H9 (cell line): Measurements from ENCODE around the gene LNPEP. TPM values are rescaled to one million over a fixed set of nuclear protein-coding genes. Genes with fewer than 3 reads are reported as not detected.

Experiments
- DNase-seq: peaks from one replicate; pipeline ENCODE4 v3.0.0-alpha.2; 2017
- H2AFZ ChIP-seq: one replicate; pipeline ENCODE4 v1.6.1; 2013; ENCODE audit warnings: mild to moderate bottlenecking, low read length, control low read depth, moderate library complexity
- H2AK5ac ChIP-seq: 2 replicates; pipeline ENCODE4 v1.6.1; 2013; ENCODE audit warnings: low read length, control low read depth, mixed read lengths; ENCODE audit not compliant: insufficient read length
- H2BK120ac ChIP-seq: one replicate; pipeline ENCODE4 v1.6.1; 2013; ENCODE audit warnings: low read depth, mild to moderate bottlenecking, low read length, control low read depth, inconsistent platforms; ENCODE audit not compliant: poor library complexity, severe bottlenecking
- H2BK12ac ChIP-seq: 2 replicates; pipeline ENCODE4 v1.6.1; 2013; ENCODE audit warnings: low read length, control low read depth, mixed read lengths, low read depth; ENCODE audit not compliant: insufficient read length
- H2BK15ac ChIP-seq: 2 replicates; pipeline ENCODE4 v1.6.1; 2013; ENCODE audit warnings: low read depth, low read length, control low read depth
- H2BK20ac ChIP-seq: one replicate; pipeline ENCODE4 v1.6.1; 2013; ENCODE audit warnings: low read depth, mild to moderate bottlenecking, low read length, control low read depth, inconsistent platforms; ENCODE audit not compliant: poor library complexity, severe bottlenecking
- H2BK5ac ChIP-seq: 2 replicates; pipeline ENCODE4 v1.6.1; 2013; ENCODE audit warnings: low read length, control low read depth, mixed read lengths; ENCODE audit not compliant: insufficient read length
- H3K14ac ChIP-seq: 2 replicates; pipeline ENCODE4 v1.6.1; 2013; ENCODE audit warnings: low read length, control low read depth; ENCODE audit not compliant: insufficient read depth
- H3K18ac ChIP-seq: 2 replicates; pipeline ENCODE4 v1.6.1; 2013; ENCODE audit warnings: low read depth, mild to moderate bottlenecking, mixed read lengths, low read length, control low read depth; ENCODE audit not compliant: insufficient read length
- H3K23ac ChIP-seq: 2 replicates; pipeline ENCODE4 v1.6.1; 2013; ENCODE audit warnings: low read length, control low read depth, mixed read lengths, low read depth; ENCODE audit not compliant: insufficient read length
- H3K23me2 ChIP-seq: 2 replicates; pipeline ENCODE4 v1.6.1; 2013; ENCODE audit warnings: low read depth, mild to moderate bottlenecking, mixed read lengths, low read length, control low read depth; ENCODE audit not compliant: insufficient read length, poor library complexity, severe bottlenecking
- H3K27ac ChIP-seq: 2 replicates; pipeline ENCODE4 v1.5.1; 2013; ENCODE audit warnings: low read length, control low read depth, mixed read lengths, low read depth; ENCODE audit not compliant: insufficient read length
- H3K27me3 ChIP-seq: 2 replicates; pipeline ENCODE4 v1.6.1; 2013; ENCODE audit warnings: low read length, control low read depth, inconsistent platforms; ENCODE audit not compliant: insufficient read depth
- H3K4ac ChIP-seq: 2 replicates; pipeline ENCODE4 v1.6.1; 2013; ENCODE audit warnings: low read depth, mild to moderate bottlenecking, control low read depth, inconsistent platforms, low read length, moderate library complexity
- H3K4me1 ChIP-seq: 2 replicates; pipeline ENCODE4 v1.6.1; 2013; ENCODE audit warnings: low read length, control low read depth, inconsistent platforms; ENCODE audit not compliant: insufficient read depth
- H3K4me2 ChIP-seq: 2 replicates; pipeline ENCODE4 v1.6.1; 2013; ENCODE audit warnings: low read length, control low read depth, mixed read lengths; ENCODE audit not compliant: insufficient read length, insufficient read depth
- H3K56ac ChIP-seq: 2 replicates; pipeline ENCODE4 v1.6.1; 2013; ENCODE audit warnings: low read depth, mild to moderate bottlenecking, mixed read lengths, low read length, control low read depth; ENCODE audit not compliant: insufficient read length
- H3K79me1 ChIP-seq: 2 replicates; pipeline ENCODE4 v1.6.1; 2013; ENCODE audit warnings: low read depth, mild to moderate bottlenecking, moderate library complexity, low read length, control low read depth, inconsistent platforms; ENCODE audit not compliant: insufficient read depth, poor library complexity, severe bottlenecking
- H3K79me2 ChIP-seq: 2 replicates; pipeline ENCODE4 v1.6.1; 2013; ENCODE audit warnings: low read length, control low read depth, inconsistent platforms; ENCODE audit not compliant: insufficient read depth
- H3K9ac ChIP-seq: 2 replicates; pipeline ENCODE4 v1.6.1; 2013; ENCODE audit warnings: low read length, control low read depth, mixed read lengths; ENCODE audit not compliant: insufficient read length; ENCODE audit errors: extremely low read depth
- H3K9me3 ChIP-seq: one replicate; pipeline ENCODE4 v1.6.1; 2013; ENCODE audit warnings: low read depth, low read length, inconsistent platforms; ENCODE audit not compliant: control insufficient read depth
- H3T11ph ChIP-seq: one replicate; pipeline ENCODE4 v1.6.1; 2013; ENCODE audit warnings: mild to moderate bottlenecking, low read length, control low read depth, inconsistent platforms
- H4K20me1 ChIP-seq: one replicate; pipeline ENCODE4 v1.6.1; 2013; ENCODE audit not compliant: control insufficient read depth, insufficient read length, insufficient read depth
- H4K5ac ChIP-seq: 2 replicates; pipeline ENCODE4 v1.6.1; 2013; ENCODE audit warnings: low read depth, mild to moderate bottlenecking, mixed read lengths, low read length, control low read depth; ENCODE audit not compliant: insufficient read length
- H4K8ac ChIP-seq: replicated peaks from 2 replicates; pipeline ENCODE4 v1.6.1; 2013; ENCODE audit warnings: low read length, control low read depth, mixed read lengths, low read depth; ENCODE audit not compliant: insufficient read length
- H4K91ac ChIP-seq: 2 replicates; pipeline ENCODE4 v1.6.1; 2013; ENCODE audit warnings: low read depth, mild to moderate bottlenecking, moderate library complexity, mixed read lengths, low read length, control low read depth; ENCODE audit not compliant: insufficient read length
- H3K27ac Mint-ChIP-seq, 3 experiments: 2 replicates in 2 of 3; 3 replicates in 1 of 3; pipeline ENCODE4 v1.8.0; 2020 to 2021; ENCODE audit warnings: mixed read lengths in 3 of 3, mild to moderate bottlenecking in 1 of 3, moderate library complexity in 1 of 3
- H3K27me3 Mint-ChIP-seq: 2 replicates; pipeline ENCODE4 v1.8.0; 2021; ENCODE audit warnings: low read depth, mild to moderate bottlenecking, moderate library complexity, mixed read lengths
- H3K36me3 Mint-ChIP-seq, 3 experiments: 2 replicates in 2 of 3; 3 replicates in 1 of 3; pipeline ENCODE4 v1.8.0; 2020 to 2021; ENCODE audit warnings: low read depth in 3 of 3, mixed read lengths in 3 of 3; ENCODE audit not compliant: insufficient read depth in 1 of 3
- H3K4me1 Mint-ChIP-seq, 2 experiments: 2 replicates each; pipeline ENCODE4 v1.8.0; 2020; ENCODE audit warnings: mixed read lengths in 2 of 2
- H3K4me3 Mint-ChIP-seq, 2 experiments: 2 replicates in 1 of 2; 3 replicates in 1 of 2; pipeline ENCODE4 v1.8.0; 2020 to 2021; ENCODE audit warnings: mild to moderate bottlenecking in 2 of 2, mixed read lengths in 2 of 2, moderate library complexity in 1 of 2
- H3K9me3 Mint-ChIP-seq, 2 experiments: 2 replicates in 1 of 2; 3 replicates in 1 of 2; pipeline ENCODE4 v1.8.0; 2020; ENCODE audit warnings: mild to moderate bottlenecking in 2 of 2, mixed read lengths in 2 of 2, moderate library complexity in 1 of 2
- CTCF ChIP-seq: fragments of 200-600 bp; sonication (generic); conservative IDR thresholded peaks from 3 replicates; pipeline ENCODE4 v1.8.0; 2021; ENCODE audit warnings: antibody characterized with exemption, mild to moderate bottlenecking
- WGBS: extraction: QIAGEN DNeasy Blood & Tissue Kit; methylation state at CpG from one replicate; pipeline ENCODE4 v1.1.7; 2013; ENCODE audit warnings: missing lambda C conversion rate, low lambda C conversion rate, mixed read lengths; ENCODE audit not compliant: insufficient read length; ENCODE audit errors: extremely low coverage; 5-methylcytosine and 5-hydroxymethylcytosine counted together
- total RNA-seq: library from RNA; stranded (reverse); gene quantifications from 2 replicates; pipeline ENCODE4 v1.2.1, GENCODE V29; 2021

Gene LNPEP
- total RNA-seq, 1 experiment from 2014 or later, result 4.1 TPM

- Histone ChIP-seq H3K9ac (no peak overlapping the region), H3K79me1 (no peaks in the 10 kb centered on the region), H3T11ph (no peak overlapping the region), H2BK15ac (no peak overlapping the region), H3K4me1 (no peaks in the 10 kb centered on the region), H3K27me3 (no peaks in the 10 kb centered on the region), H3K9me3 (no peaks in the 10 kb centered on the region), H4K5ac (no peak overlapping the region), H3K18ac (no peak overlapping the region), H3K56ac (no peak overlapping the region), H2AK5ac (no peak overlapping the region), H3K4me2 (no peak overlapping the region), H4K20me1 (no peaks in the 10 kb centered on the region), H3K4ac (no peak overlapping the region), H3K79me2 (no peaks in the 10 kb centered on the region), H3K23ac (no peak overlapping the region), H4K8ac (no peak overlapping the region), H2BK12ac (no peak overlapping the region), H4K91ac (no peak overlapping the region), H2BK120ac (no peak overlapping the region), H3K14ac (no peak overlapping the region), H2AFZ (no peak overlapping the region), H2BK5ac (no peak overlapping the region), H3K27ac (no peak overlapping the region), H3K23me2 (no peaks in the 10 kb centered on the region), H2BK20ac (no peak overlapping the region)
- DNase-seq, result no peak
- Mint-ChIP-seq H3K27ac (no peak overlapping the region), H3K4me3 (no peak overlapping the region), H3K36me3 (no peaks in the 10 kb centered on the region), H3K27me3 (no peaks in the 10 kb centered on the region), H3K4me1 (no peaks in the 10 kb centered on the region; a peak in 1 of 4 replicates), H3K9me3 (no peaks in the 10 kb centered on the region)
- 100% methylated on average over 1 of the region's 4 CpGs for WGBS
- TF ChIP-seq CTCF, result no peak
These were observed 39.6 kb upstream of the LNPEP start for GRCh38 chr5:96896276-96896675.
